ENCODE data around the gene FKBP4.

DNA sequence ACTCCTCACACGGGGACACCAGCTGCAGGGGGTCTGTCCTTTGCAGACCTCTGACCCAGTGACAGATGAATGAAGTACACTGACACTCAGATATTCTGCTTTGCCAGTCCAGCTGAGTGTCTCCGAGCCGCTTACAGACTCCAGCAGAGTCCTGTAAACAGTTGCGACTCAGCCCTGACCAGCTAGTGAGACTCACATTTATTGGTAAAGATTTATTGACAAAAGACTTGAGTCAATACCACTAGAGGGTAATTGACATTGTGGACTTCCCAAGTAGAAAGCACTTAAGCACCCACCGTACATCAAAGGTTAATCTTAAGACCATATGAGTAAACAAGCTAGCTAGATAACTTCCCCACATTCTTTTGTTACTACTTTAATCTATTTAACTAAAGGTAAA is 9.8 kb upstream of the FKBP4 start:
- TF ChIP-seq HDAC2 (IDR thresholded peaks at IDR 0.05), result no peak
- no peak for TF ChIP-seq KLF13 (tag; IDR thresholded peaks at IDR 0.05; ENCODE audit: borderline replicate concordance, low read depth)
- TF ChIP-seq, protein P1, sequence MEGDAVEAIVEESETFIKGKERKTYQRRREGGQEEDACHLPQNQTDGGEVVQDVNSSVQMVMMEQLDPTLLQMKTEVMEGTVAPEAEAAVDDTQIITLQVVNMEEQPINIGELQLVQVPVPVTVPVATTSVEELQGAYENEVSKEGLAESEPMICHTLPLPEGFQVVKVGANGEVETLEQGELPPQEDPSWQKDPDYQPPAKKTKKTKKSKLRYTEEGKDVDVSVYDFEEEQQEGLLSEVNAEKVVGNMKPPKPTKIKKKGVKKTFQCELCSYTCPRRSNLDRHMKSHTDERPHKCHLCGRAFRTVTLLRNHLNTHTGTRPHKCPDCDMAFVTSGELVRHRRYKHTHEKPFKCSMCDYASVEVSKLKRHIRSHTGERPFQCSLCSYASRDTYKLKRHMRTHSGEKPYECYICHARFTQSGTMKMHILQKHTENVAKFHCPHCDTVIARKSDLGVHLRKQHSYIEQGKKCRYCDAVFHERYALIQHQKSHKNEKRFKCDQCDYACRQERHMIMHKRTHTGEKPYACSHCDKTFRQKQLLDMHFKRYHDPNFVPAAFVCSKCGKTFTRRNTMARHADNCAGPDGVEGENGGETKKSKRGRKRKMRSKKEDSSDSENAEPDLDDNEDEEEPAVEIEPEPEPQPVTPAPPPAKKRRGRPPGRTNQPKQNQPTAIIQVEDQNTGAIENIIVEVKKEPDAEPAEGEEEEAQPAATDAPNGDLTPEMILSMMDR (IDR thresholded peaks at IDR 0.05 in 2 of 3, conservative IDR thresholded peaks at IDR 0.05 in 1 of 3; ENCODE audit: insufficient read depth in 2 of 3, low read depth in 1 of 3, low read length in 3 of 3), result no peak
- TF ChIP-seq, protein P2, sequence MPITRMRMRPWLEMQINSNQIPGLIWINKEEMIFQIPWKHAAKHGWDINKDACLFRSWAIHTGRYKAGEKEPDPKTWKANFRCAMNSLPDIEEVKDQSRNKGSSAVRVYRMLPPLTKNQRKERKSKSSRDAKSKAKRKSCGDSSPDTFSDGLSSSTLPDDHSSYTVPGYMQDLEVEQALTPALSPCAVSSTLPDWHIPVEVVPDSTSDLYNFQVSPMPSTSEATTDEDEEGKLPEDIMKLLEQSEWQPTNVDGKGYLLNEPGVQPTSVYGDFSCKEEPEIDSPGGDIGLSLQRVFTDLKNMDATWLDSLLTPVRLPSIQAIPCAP (CRISPR knock-in tag; IDR thresholded peaks at IDR 0.05; ENCODE audit: borderline replicate concordance), result no peak
